Measurements from ENCODE around the gene MORC4.
A peak's percentile ranks its signal among the peaks of the same experiment; 100 is the strongest.

MORC4 gene

DNA sequence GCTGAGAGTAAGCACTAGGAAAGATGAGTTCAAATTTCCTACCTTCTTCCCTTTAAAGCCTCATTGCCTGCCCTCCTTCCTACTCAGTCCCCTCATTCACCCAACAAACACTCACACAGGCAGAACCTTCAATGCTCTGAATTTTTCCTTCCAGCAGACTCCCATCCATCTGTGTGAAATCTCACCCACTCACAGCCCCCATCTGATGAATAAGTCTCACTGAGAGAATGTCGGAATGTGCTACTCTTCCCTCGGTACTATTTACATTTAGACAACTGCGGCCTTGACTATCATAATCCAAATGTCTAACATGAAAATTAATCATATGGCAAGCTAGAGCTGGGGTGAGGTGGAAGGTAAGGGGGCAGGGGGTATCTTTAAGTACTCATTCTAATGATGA lies 60.4 kb downstream of the MORC4 start:
- no peaks in the 10 kb centered on the region for H3K36me3 ChIP-seq (ENCODE audit: insufficient read depth, low read length)

DNA sequence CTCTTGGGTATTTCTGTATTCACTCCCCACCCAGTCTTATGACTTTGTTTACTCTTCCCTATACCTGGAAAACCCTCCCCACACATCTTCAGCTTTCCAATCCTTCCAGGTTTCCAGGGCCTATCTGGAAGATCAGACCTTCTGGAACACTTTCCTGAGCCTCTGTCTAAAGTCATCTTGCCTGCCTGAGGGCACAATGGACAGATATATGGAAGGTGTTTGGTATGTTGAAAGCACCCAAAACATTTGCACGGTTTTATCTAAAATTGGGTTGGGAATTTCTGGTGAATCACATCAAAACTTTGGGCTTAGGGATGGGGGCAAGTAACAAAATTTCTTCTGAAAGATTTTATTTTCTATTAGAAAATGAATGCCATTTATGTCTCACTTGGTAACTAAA lies 63.8 kb downstream of the MORC4 start:
- Histone ChIP-seq H3K27ac (ENCODE audit: low read length) (no peak overlapping the region), H3K79me2 (ENCODE audit: insufficient read depth, low read length) (no peaks in the 10 kb centered on the region), H3K4me3 (ENCODE audit: low read depth in 1 of 2, low read length in 2 of 2) (no peak overlapping the region), H4K20me1 (ENCODE audit: insufficient read depth, low read length) (no peaks in the 10 kb centered on the region), H3K4me1 (ENCODE audit: insufficient read depth, low read length) (peaks cover 11% of the 10 kb centered on the region), H3K27me3 (ENCODE audit: insufficient read depth, low read length, poor library complexity) (no peaks in the 10 kb centered on the region), H2AFZ (ENCODE audit: low read depth, low read length) (no peak overlapping the region), H3K9ac (ENCODE audit: low read depth, low read length) (no peak overlapping the region), H3K4me2 (ENCODE audit: insufficient read depth, low read length) (no peak overlapping the region), H3K36me3 (ENCODE audit: insufficient read depth, low read length) (no peaks in the 10 kb centered on the region), H3K9me3 (ENCODE audit: insufficient read depth, low read length, severe bottlenecking) (no peaks in the 10 kb centered on the region)
- DNase-seq (no peak), ATAC-seq (ENCODE audit: insufficient read depth, low read depth) (no peak)
- TF ChIP-seq, protein P1, sequence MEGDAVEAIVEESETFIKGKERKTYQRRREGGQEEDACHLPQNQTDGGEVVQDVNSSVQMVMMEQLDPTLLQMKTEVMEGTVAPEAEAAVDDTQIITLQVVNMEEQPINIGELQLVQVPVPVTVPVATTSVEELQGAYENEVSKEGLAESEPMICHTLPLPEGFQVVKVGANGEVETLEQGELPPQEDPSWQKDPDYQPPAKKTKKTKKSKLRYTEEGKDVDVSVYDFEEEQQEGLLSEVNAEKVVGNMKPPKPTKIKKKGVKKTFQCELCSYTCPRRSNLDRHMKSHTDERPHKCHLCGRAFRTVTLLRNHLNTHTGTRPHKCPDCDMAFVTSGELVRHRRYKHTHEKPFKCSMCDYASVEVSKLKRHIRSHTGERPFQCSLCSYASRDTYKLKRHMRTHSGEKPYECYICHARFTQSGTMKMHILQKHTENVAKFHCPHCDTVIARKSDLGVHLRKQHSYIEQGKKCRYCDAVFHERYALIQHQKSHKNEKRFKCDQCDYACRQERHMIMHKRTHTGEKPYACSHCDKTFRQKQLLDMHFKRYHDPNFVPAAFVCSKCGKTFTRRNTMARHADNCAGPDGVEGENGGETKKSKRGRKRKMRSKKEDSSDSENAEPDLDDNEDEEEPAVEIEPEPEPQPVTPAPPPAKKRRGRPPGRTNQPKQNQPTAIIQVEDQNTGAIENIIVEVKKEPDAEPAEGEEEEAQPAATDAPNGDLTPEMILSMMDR (IDR thresholded peaks at IDR 0.05; ENCODE audit: borderline replicate concordance, extremely low read depth, low read length, poor library complexity, severe bottlenecking) = no peak
- no peak for TF ChIP-seq EZH2 (IDR thresholded peaks at IDR 0.05; ENCODE audit: borderline replicate concordance, low read depth, low read length, severe bottlenecking)

More for the DNA sequence above, 60.4 kb downstream of the MORC4 start:
- Histone ChIP-seq H4K20me1 (ENCODE audit: insufficient read depth, low read length) (no peaks in the 10 kb centered on the region), H3K27me3 (ENCODE audit: insufficient read depth, low read length, poor library complexity) (no peaks in the 10 kb centered on the region), H3K9ac (ENCODE audit: low read depth, low read length) (no peak overlapping the region), H3K4me2 (ENCODE audit: insufficient read depth, low read length) (no peak overlapping the region), H3K4me1 (ENCODE audit: insufficient read depth, low read length) (no peaks in the 10 kb centered on the region), H3K27ac (ENCODE audit: low read length) (no peak overlapping the region), H3K9me3 (ENCODE audit: insufficient read depth, low read length, severe bottlenecking) (no peaks in the 10 kb centered on the region), H3K4me3 (ENCODE audit: low read depth in 1 of 2, low read length in 2 of 2) (no peak overlapping the region), H2AFZ (ENCODE audit: low read depth, low read length) (no peak overlapping the region), H3K79me2 (ENCODE audit: insufficient read depth, low read length) (no peaks in the 10 kb centered on the region)
- DNase-seq (no peak), ATAC-seq (ENCODE audit: insufficient read depth, low read depth) (no peak)
- TF ChIP-seq, protein P1 (IDR thresholded peaks at IDR 0.05; ENCODE audit: borderline replicate concordance, extremely low read depth, low read length, poor library complexity, severe bottlenecking) = no peak
- no peak for TF ChIP-seq EZH2 (IDR thresholded peaks at IDR 0.05; ENCODE audit: borderline replicate concordance, low read depth, low read length, severe bottlenecking)

GRCh38 chrX:106935175-106935574 lies 64.8 kb downstream of the MORC4 start:
- Histone ChIP-seq H2AFZ (ENCODE audit: low read depth, low read length) (no peak overlapping the region), H3K4me2 (ENCODE audit: insufficient read depth, low read length) (no peak overlapping the region), H3K9ac (ENCODE audit: low read depth, low read length) (no peak overlapping the region), H3K79me2 (ENCODE audit: insufficient read depth, low read length) (no peaks in the 10 kb centered on the region), H3K4me1 (ENCODE audit: insufficient read depth, low read length) (peaks cover 11% of the 10 kb centered on the region), H3K36me3 (ENCODE audit: insufficient read depth, low read length) (no peaks in the 10 kb centered on the region), H4K20me1 (ENCODE audit: insufficient read depth, low read length) (no peaks in the 10 kb centered on the region), H3K27me3 (ENCODE audit: insufficient read depth, low read length, poor library complexity) (no peaks in the 10 kb centered on the region), H3K9me3 (ENCODE audit: insufficient read depth, low read length, severe bottlenecking) (no peaks in the 10 kb centered on the region), H3K27ac (ENCODE audit: low read length) (no peak overlapping the region), H3K4me3 (ENCODE audit: low read depth in 1 of 2, low read length in 2 of 2) (no peak overlapping the region)
- DNase-seq (no peak), ATAC-seq (ENCODE audit: insufficient read depth, low read depth) (no peak)
- TF ChIP-seq EZH2 (IDR thresholded peaks at IDR 0.05; ENCODE audit: borderline replicate concordance, low read depth, low read length, severe bottlenecking) = no peak
- TF ChIP-seq, protein P1 (IDR thresholded peaks at IDR 0.05; ENCODE audit: borderline replicate concordance, extremely low read depth, low read length, poor library complexity, severe bottlenecking) = no peak

- DNase-seq (peak; percentile 20), ATAC-seq (ENCODE audit: insufficient read depth, low read depth) (peak; percentile 77)
- Histone ChIP-seq H3K4me1 (ENCODE audit: insufficient read depth, low read length) (peaks cover 11% of the 10 kb centered on the region), H3K27ac (ENCODE audit: low read length) (no peak overlapping the region), H3K4me2 (ENCODE audit: insufficient read depth, low read length) (no peak overlapping the region), H3K9me3 (ENCODE audit: insufficient read depth, low read length, severe bottlenecking) (no peaks in the 10 kb centered on the region), H2AFZ (ENCODE audit: low read depth, low read length) (no peak overlapping the region), H3K9ac (ENCODE audit: low read depth, low read length) (no peak overlapping the region), H3K27me3 (ENCODE audit: insufficient read depth, low read length, poor library complexity) (no peaks in the 10 kb centered on the region), H4K20me1 (ENCODE audit: insufficient read depth, low read length) (no peaks in the 10 kb centered on the region), H3K79me2 (ENCODE audit: insufficient read depth, low read length) (no peaks in the 10 kb centered on the region), H3K36me3 (ENCODE audit: insufficient read depth, low read length) (no peaks in the 10 kb centered on the region), H3K4me3 (ENCODE audit: low read depth in 1 of 2, low read length in 2 of 2) (no peak overlapping the region)
- TF ChIP-seq, protein P1 (IDR thresholded peaks at IDR 0.05; ENCODE audit: borderline replicate concordance, extremely low read depth, low read length, poor library complexity, severe bottlenecking) = no peak
- no peak for TF ChIP-seq EZH2 (IDR thresholded peaks at IDR 0.05; ENCODE audit: borderline replicate concordance, low read depth, low read length, severe bottlenecking)
Observed at GRCh38 chrX:106933538-106933961, 66.5 kb downstream of the MORC4 start.

All from DND-41 (cell line).